GM21528 (cell line): Measurements from ENCODE around the gene CAMK2D.
"Not testable (repeated sequence)": the region's sequence is repeated elsewhere in the genome, so short reads cannot be mapped to it uniquely, and the experiment has no call there.

Source experiments
- ATAC-seq: cut with Tn5 transposase; IDR thresholded peaks from one replicate; pipeline ENCODE4 v1.9.1; 2021; ENCODE audit warnings: mild to moderate bottlenecking, moderate library complexity; ENCODE audit not compliant: unreplicated experiment, low FRiP score

CAMK2D gene

GRCh38 chr4:113687067-113687718 is 74.3 kb downstream of the CAMK2D start:
- ATAC-seq: no peak

GRCh38 chr4:113685157-113685556 is 76.4 kb downstream of the CAMK2D start:
- not testable (repeated sequence) for ATAC-seq

- ATAC-seq: no peak
Measured at GRCh38 chr4:113684534-113685091, 76.9 kb downstream of the CAMK2D start.

GRCh38 chr4:113682730-113683537 is 78.6 kb downstream of the CAMK2D start:
- ATAC-seq: peak; percentile 98

GRCh38 chr4:113678641-113679040 is 82.9 kb downstream of the CAMK2D start:
- ATAC-seq: no peak

- no peak for ATAC-seq
Measured at GRCh38 chr4:113677325-113677724, 84.2 kb downstream of the CAMK2D start.

GRCh38 chr4:113675731-113676697 is 85.5 kb downstream of the CAMK2D start:
- ATAC-seq: no peak

GRCh38 chr4:113674733-113675132 is 86.8 kb downstream of the CAMK2D start:
- no peak for ATAC-seq

- no peak for ATAC-seq
Measured at GRCh38 chr4:113674251-113674650, 87.3 kb downstream of the CAMK2D start.

- ATAC-seq: peak; percentile 81
Measured at GRCh38 chr4:113673450-113673849, 88.1 kb downstream of the CAMK2D start.

- ATAC-seq: no peak
Measured at GRCh38 chr4:113666386-113667114, 95.0 kb downstream of the CAMK2D start.

GRCh38 chr4:113665036-113665435 is 96.5 kb downstream of the CAMK2D start:
- no peak for ATAC-seq

GRCh38 chr4:113662581-113662980 is 99.0 kb downstream of the CAMK2D start:
- ATAC-seq: no peak

- no peak for ATAC-seq
Measured at GRCh38 chr4:113659127-113659526, 102.4 kb downstream of the CAMK2D start.

GRCh38 chr4:113657586-113658233 is 103.8 kb downstream of the CAMK2D start:
- no peak for ATAC-seq

GRCh38 chr4:113653871-113654270 is 107.7 kb downstream of the CAMK2D start:
- ATAC-seq: no peak

- no peak for ATAC-seq
Measured at GRCh38 chr4:113646442-113646822, 115.1 kb downstream of the CAMK2D start.

- ATAC-seq: no peak
Measured at GRCh38 chr4:113645771-113646441, 115.6 kb downstream of the CAMK2D start.

GRCh38 chr4:113645288-113645687 is 116.2 kb downstream of the CAMK2D start:
- ATAC-seq: no peak
